Mesenchymal stem cell (in vitro differentiated cells and primary cell): ENCODE results near the gene CLCN5.

ENCODE experiments used
- DNase-seq: peaks from one replicate; pipeline ENCODE4 v3.0.0-alpha.2; 2013
- H2AFZ ChIP-seq: one replicate; pipeline ENCODE4 v1.6.1; 2013; ENCODE audit warnings: low read depth, mild to moderate bottlenecking, control low read depth, inconsistent platforms, low read length, moderate library complexity
- H2AK5ac ChIP-seq: 2 replicates; pipeline ENCODE4 v1.6.1; 2013; ENCODE audit warnings: low read length, moderate library complexity, mild to moderate bottlenecking, inconsistent platforms; ENCODE audit not compliant: severe bottlenecking
- H2BK120ac ChIP-seq: one replicate; pipeline ENCODE4 v1.6.1; 2013; ENCODE audit warnings: low read depth, mild to moderate bottlenecking, inconsistent platforms, low read length, moderate library complexity
- H2BK12ac ChIP-seq, 2 experiments: one replicate each; pipeline ENCODE4 v1.6.1; 2013; ENCODE audit warnings: inconsistent platforms in 2 of 2, low read length in 2 of 2, mild to moderate bottlenecking in 2 of 2, moderate library complexity in 2 of 2, control low read depth in 1 of 2
- H2BK15ac ChIP-seq: one replicate; pipeline ENCODE4 v1.6.1; 2013; ENCODE audit warnings: mild to moderate bottlenecking, low read depth, inconsistent platforms; ENCODE audit not compliant: poor library complexity, severe bottlenecking
- H2BK5ac ChIP-seq: 2 replicates; pipeline ENCODE4 v1.6.1; 2013; ENCODE audit warnings: low read depth, mild to moderate bottlenecking, low read length, control low read depth, inconsistent platforms; ENCODE audit not compliant: poor library complexity, severe bottlenecking
- H3K14ac ChIP-seq, 2 experiments: one replicate each; pipeline ENCODE4 v1.6.1; 2013; ENCODE audit warnings: inconsistent platforms in 2 of 2, low read length in 2 of 2, control low read depth in 1 of 2, mild to moderate bottlenecking in 1 of 2, moderate library complexity in 1 of 2
- H3K18ac ChIP-seq, 2 experiments: one replicate each; pipeline ENCODE4 v1.6.1; 2013; ENCODE audit warnings: inconsistent platforms in 2 of 2, low read length in 2 of 2, control low read depth in 1 of 2, low read depth in 1 of 2, mild to moderate bottlenecking in 1 of 2
- H3K23ac ChIP-seq, 2 experiments: one replicate each; pipeline ENCODE4 v1.6.1; 2013; ENCODE audit warnings: inconsistent platforms in 2 of 2, low read length in 2 of 2, mild to moderate bottlenecking in 2 of 2, moderate library complexity in 2 of 2, control low read depth in 1 of 2
- H3K27ac ChIP-seq: 2 replicates; pipeline ENCODE4 v1.5.1; 2013; ENCODE audit warnings: mild to moderate bottlenecking, moderate library complexity, low read length, control low read depth, inconsistent platforms; ENCODE audit not compliant: poor library complexity, severe bottlenecking
- H3K27me3 ChIP-seq, 2 experiments: 2 replicates each; pipeline versions ENCODE4 v1.6.1 to v1.7.0; 2013; ENCODE audit warnings: low read length in 2 of 2, mild to moderate bottlenecking in 2 of 2, moderate library complexity in 2 of 2, control low read depth in 1 of 2, inconsistent platforms in 1 of 2; ENCODE audit not compliant: control insufficient read depth in 1 of 2, insufficient read depth in 1 of 2
- H3K36me3 ChIP-seq, 2 experiments: 2 replicates each; pipeline versions ENCODE4 v1.6.1 to v1.7.0; 2013; ENCODE audit warnings: low read length in 2 of 2, control low read depth in 1 of 2, inconsistent platforms in 1 of 2, low read depth in 1 of 2, mild to moderate bottlenecking in 1 of 2; ENCODE audit not compliant: insufficient read depth in 2 of 2, control insufficient read depth in 1 of 2
- H3K4ac ChIP-seq, 2 experiments: one replicate each; pipeline ENCODE4 v1.6.1; 2013; ENCODE audit warnings: inconsistent platforms in 2 of 2, low read length in 2 of 2, mild to moderate bottlenecking in 2 of 2, moderate library complexity in 2 of 2, control low read depth in 1 of 2, low read depth in 1 of 2
- H3K4me1 ChIP-seq: 2 replicates; pipeline ENCODE4 v1.6.1; 2013; ENCODE audit warnings: low read depth, low read length, control low read depth; ENCODE audit not compliant: control insufficient read depth, insufficient read depth
- H3K4me2 ChIP-seq: 2 replicates; pipeline ENCODE4 v1.6.1; 2013; ENCODE audit warnings: low read length, mild to moderate bottlenecking, inconsistent platforms; ENCODE audit not compliant: poor library complexity, severe bottlenecking
- H3K4me3 ChIP-seq, 2 experiments: 2 replicates each; pipeline versions ENCODE4 v1.5.1 to v1.7.0; 2013; ENCODE audit warnings: low read length in 2 of 2, mild to moderate bottlenecking in 2 of 2, control low read depth in 1 of 2, low read depth in 1 of 2; ENCODE audit not compliant: insufficient read depth in 1 of 2
- H3K79me1 ChIP-seq: replicated peaks from 2 replicates; pipeline ENCODE4 v1.6.1; 2013; ENCODE audit warnings: mild to moderate bottlenecking, control low read depth, low read length, inconsistent platforms; ENCODE audit not compliant: poor library complexity, severe bottlenecking
- H3K9ac ChIP-seq: 2 replicates; pipeline ENCODE4 v1.7.0; 2013; ENCODE audit warnings: mild to moderate bottlenecking, low read length, moderate library complexity
- H3K9me3 ChIP-seq: 2 replicates; pipeline ENCODE4 v1.7.0; 2013; ENCODE audit warnings: mild to moderate bottlenecking, low read length; ENCODE audit not compliant: control insufficient read depth
- H4K8ac ChIP-seq: one replicate; pipeline ENCODE4 v1.6.1; 2013; ENCODE audit warnings: inconsistent platforms, mild to moderate bottlenecking, low read length, moderate library complexity
- H4K91ac ChIP-seq: one replicate; pipeline ENCODE4 v1.6.1; 2013; ENCODE audit warnings: mild to moderate bottlenecking, low read length, inconsistent platforms
- WGBS: methylation state at CpG from one replicate; pipeline ENCODE4 v1.1.7; 2013; ENCODE audit warnings: mixed read lengths; 5-methylcytosine and 5-hydroxymethylcytosine counted together

The CLCN5 gene

GRCh38 chrX:50071494-50071893 lies 149.1 kb downstream of the CLCN5 start:
- WGBS: 71% methylated on average over 1 of the region's 1 CpG

DNA sequence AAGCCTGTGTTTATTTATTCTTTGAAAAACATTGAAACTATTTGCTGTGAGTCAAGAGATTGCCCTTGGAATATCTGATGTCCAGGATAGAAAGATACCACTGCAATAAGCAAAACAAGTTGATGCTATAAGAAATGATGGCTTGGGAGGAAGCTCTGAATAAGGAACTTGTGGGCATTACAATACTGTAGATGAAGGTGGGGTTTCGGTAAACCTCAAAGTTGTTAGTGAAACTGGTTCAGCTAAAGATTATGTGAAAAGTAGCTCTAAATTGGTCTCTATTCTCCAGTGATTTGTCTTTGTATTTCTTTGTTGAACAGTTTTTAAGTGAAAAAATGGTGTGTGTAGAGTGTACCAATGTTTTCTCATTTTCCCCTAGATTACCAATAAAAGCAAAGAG lies 149.7 kb downstream of the CLCN5 start:
- Histone ChIP-seq H3K23ac (no peak overlapping the region), H2BK15ac (no peak overlapping the region), H3K18ac (no peak overlapping the region), H3K14ac (no peak overlapping the region), H3K4me3 (no peak overlapping the region), H3K4me2 (no peak overlapping the region), H3K79me1 (no peaks in the 10 kb centered on the region), H4K91ac (no peak overlapping the region), H3K27ac (no peak overlapping the region), H3K9ac (no peak overlapping the region), H3K4ac (no peak overlapping the region), H2BK12ac (no peak overlapping the region), H3K27me3 (peaks cover 0 to 7% of the 10 kb centered on the region in 2 experiments), H4K8ac (no peak overlapping the region), H2AFZ (no peak overlapping the region), H2BK5ac (no peak overlapping the region), H2AK5ac (no peak overlapping the region), H3K36me3 (no peaks in the 10 kb centered on the region), H3K4me1 (no peaks in the 10 kb centered on the region), H3K9me3 (no peaks in the 10 kb centered on the region), H2BK120ac (no peak overlapping the region)
- 94% methylated on average over 1 of the region's 1 CpG for WGBS
- no peak for DNase-seq

More at GRCh38 chrX:50071494-50071893, 149.1 kb downstream of the CLCN5 start:
- no peak overlapping the region for H3K14ac ChIP-seq
- no peak overlapping the region for H4K8ac ChIP-seq
- H2BK120ac ChIP-seq: no peak overlapping the region
- no peaks in the 10 kb centered on the region for H3K36me3 ChIP-seq
- no peak overlapping the region for H2AK5ac ChIP-seq
- H4K91ac ChIP-seq: no peak overlapping the region
- H3K4ac ChIP-seq: no peak overlapping the region
- no peak overlapping the region for H3K18ac ChIP-seq
- no peak overlapping the region for H2BK12ac ChIP-seq
- no peaks in the 10 kb centered on the region for H3K79me1 ChIP-seq
- H3K23ac ChIP-seq: no peak overlapping the region
- no peak overlapping the region for H3K27ac ChIP-seq
- H3K4me3 ChIP-seq: no peak overlapping the region
- H3K9ac ChIP-seq: no peak overlapping the region
- H3K4me2 ChIP-seq: no peak overlapping the region
- peaks cover 0 to 7% of the 10 kb centered on the region in 2 experiments for H3K27me3 ChIP-seq
- no peak overlapping the region for H2BK5ac ChIP-seq
- no peak overlapping the region for H2BK15ac ChIP-seq
- no peak overlapping the region for H2AFZ ChIP-seq
- DNase-seq: no peak
- no peaks in the 10 kb centered on the region for H3K9me3 ChIP-seq
- no peaks in the 10 kb centered on the region for H3K4me1 ChIP-seq

- H3K23ac ChIP-seq: no peak overlapping the region
- no peak overlapping the region for H2AFZ ChIP-seq
- H3K4me2 ChIP-seq: no peak overlapping the region
- H2BK12ac ChIP-seq: no peak overlapping the region
- H3K27ac ChIP-seq: no peak overlapping the region
- no peak for DNase-seq
- no peaks in the 10 kb centered on the region for H3K4me1 ChIP-seq
- H2AK5ac ChIP-seq: no peak overlapping the region
- no peak overlapping the region for H3K18ac ChIP-seq
- no peak overlapping the region for H3K9ac ChIP-seq
- WGBS: 95% methylated on average over 2 of the region's 2 CpGs
- H2BK120ac ChIP-seq: no peak overlapping the region
- H4K8ac ChIP-seq: no peak overlapping the region
- H4K91ac ChIP-seq: no peak overlapping the region
- H3K9me3 ChIP-seq: no peaks in the 10 kb centered on the region
- no peaks in the 10 kb centered on the region for H3K36me3 ChIP-seq
- no peak overlapping the region for H2BK15ac ChIP-seq
- H3K27me3 ChIP-seq: peaks cover 0 to 7% of the 10 kb centered on the region in 2 experiments
- H3K4ac ChIP-seq: no peak overlapping the region
- no peaks in the 10 kb centered on the region for H3K79me1 ChIP-seq
- H3K4me3 ChIP-seq: no peak overlapping the region
- no peak overlapping the region for H3K14ac ChIP-seq
- no peak overlapping the region for H2BK5ac ChIP-seq
Observed at GRCh38 chrX:50073601-50074000, 151.2 kb downstream of the CLCN5 start.

GRCh38 chrX:50075630-50076339 lies 153.4 kb downstream of the CLCN5 start:
- Histone ChIP-seq H3K4me3 (no peak overlapping the region), H2BK12ac (no peak overlapping the region), H2BK120ac (no peak overlapping the region), H2BK5ac (no peak overlapping the region), H3K4ac (no peak overlapping the region), H2AFZ (no peak overlapping the region), H2BK15ac (no peak overlapping the region), H3K27me3 (peaks cover 0 to 7% of the 10 kb centered on the region in 2 experiments), H3K18ac (no peak overlapping the region), H3K36me3 (no peaks in the 10 kb centered on the region), H3K79me1 (no peaks in the 10 kb centered on the region), H3K4me2 (no peak overlapping the region), H2AK5ac (no peak overlapping the region), H3K23ac (no peak overlapping the region), H4K8ac (no peak overlapping the region), H3K27ac (no peak overlapping the region), H4K91ac (no peak overlapping the region), H3K14ac (no peak overlapping the region), H3K4me1 (no peaks in the 10 kb centered on the region), H3K9ac (no peak overlapping the region), H3K9me3 (no peaks in the 10 kb centered on the region)
- no peak for DNase-seq
- WGBS: 100% methylated on average over 2 of the region's 4 CpGs
